GM12878 (cell line): ENCODE results near the gene ZSWIM5.
"Not testable (repeated sequence)": the region's sequence is repeated elsewhere in the genome, so short reads cannot be mapped to it uniquely, and the experiment has no call there.

Experiments
- FOS ChIP-seq: IDR thresholded peaks from 3 replicates; pipeline ENCODE4 v1.6.1; 2011; ENCODE audit warnings: borderline replicate concordance; ENCODE audit not compliant: insufficient read length; ENCODE audit errors: extremely low read depth
- MTA3 ChIP-seq: IDR thresholded peaks from 2 replicates; pipeline ENCODE4 v1.6.1; 2012; ENCODE audit warnings: low read length, inconsistent platforms, borderline replicate concordance
- POLR2A ChIP-seq: IDR thresholded peaks from 2 replicates; pipeline ENCODE4 v1.6.1; 2011; ENCODE audit warnings: low read depth, mild to moderate bottlenecking, low read length
- POLR2AphosphoS5 ChIP-seq: IDR thresholded peaks from 2 replicates; pipeline ENCODE4 v1.6.1; 2011; ENCODE audit warnings: mild to moderate bottlenecking, low read length, inconsistent platforms
- RFX5 ChIP-seq: IDR thresholded peaks from 2 replicates; pipeline ENCODE4 v1.6.1; 2011; ENCODE audit warnings: low read depth, low read length, improper control_type of control experiment
- SMAD1 ChIP-seq: fragments of 450-650 bp; IDR thresholded peaks from 2 replicates; pipeline ENCODE4 v1.6.1; 2018; ENCODE audit warnings: mild to moderate bottlenecking, low read depth; ENCODE audit not compliant: partially characterized antibody
- TF ChIP-seq, protein P1 (sequence below), 3 experiments: IDR thresholded peaks in 2 of 3; conservative IDR thresholded peaks in 1 of 3; 2 replicates each; pipeline ENCODE4 v1.5.1; 2011; ENCODE audit warnings: low read depth in 3 of 3, low read length in 3 of 3, mild to moderate bottlenecking in 3 of 3, control low read depth in 2 of 3, moderate library complexity in 2 of 3, inconsistent platforms in 1 of 3, mixed read lengths in 1 of 3; ENCODE audit not compliant: control insufficient read depth in 2 of 3, insufficient read depth in 1 of 3; ENCODE audit errors: extremely low read depth in 1 of 3
- TF ChIP-seq, protein P2 (sequence below): IDR thresholded peaks from 2 replicates; pipeline ENCODE4 v1.6.1; 2011; ENCODE audit warnings: low read depth, mild to moderate bottlenecking, low read length, moderate library complexity, borderline replicate concordance; ENCODE audit errors: extremely low read depth

DNA sequence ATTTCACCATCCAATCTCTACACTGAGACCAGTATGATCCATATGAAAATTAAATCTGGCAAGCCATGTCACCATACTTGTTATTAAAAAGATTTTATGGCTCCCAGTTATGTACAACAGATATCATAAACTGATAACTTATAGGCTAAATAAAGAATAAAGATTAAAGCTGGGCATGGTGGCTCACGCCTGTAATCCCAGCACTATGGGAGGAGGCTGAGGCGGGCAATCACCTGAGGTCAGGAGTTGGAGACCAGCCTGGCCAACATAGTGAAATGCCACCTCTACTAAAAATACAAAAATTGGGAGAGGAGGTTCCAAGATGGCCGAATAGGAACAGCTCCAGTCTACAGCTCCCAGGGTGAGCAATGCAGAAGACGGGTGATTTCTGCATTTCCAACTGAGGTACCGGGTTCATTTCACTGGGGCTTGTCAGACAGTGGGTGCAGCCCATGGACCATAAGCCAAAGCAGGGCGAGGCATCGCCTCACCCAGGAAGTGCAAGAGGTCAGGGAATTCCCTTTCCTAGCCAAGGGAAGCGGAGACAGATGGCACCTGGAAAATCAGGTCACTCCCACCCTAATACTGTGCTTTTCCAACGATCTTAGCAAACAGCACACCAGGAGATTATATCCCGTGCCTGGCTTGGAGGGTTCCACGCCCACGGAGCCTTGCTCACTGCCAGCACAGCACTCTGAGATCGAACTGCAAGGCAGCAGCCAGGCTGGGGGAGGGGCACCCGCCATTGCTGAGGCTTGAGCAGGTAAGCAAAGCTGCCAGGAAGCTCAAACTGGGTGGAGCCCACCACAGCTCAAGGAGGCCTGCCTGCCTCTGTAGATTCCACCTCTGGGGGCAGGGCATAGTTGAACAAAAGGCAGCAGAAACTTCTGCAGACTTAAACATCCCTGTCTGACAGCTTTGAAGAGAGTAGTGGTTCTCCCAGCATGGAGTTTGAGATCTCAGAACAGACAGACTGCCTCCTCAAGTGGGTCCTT lies 44.1 kb downstream of the ZSWIM5 start:
- TF ChIP-seq MTA3, RFX5, FOS, POLR2AphosphoS5, POLR2A, SMAD1: not testable (repeated sequence)
- TF ChIP-seq, protein P1, sequence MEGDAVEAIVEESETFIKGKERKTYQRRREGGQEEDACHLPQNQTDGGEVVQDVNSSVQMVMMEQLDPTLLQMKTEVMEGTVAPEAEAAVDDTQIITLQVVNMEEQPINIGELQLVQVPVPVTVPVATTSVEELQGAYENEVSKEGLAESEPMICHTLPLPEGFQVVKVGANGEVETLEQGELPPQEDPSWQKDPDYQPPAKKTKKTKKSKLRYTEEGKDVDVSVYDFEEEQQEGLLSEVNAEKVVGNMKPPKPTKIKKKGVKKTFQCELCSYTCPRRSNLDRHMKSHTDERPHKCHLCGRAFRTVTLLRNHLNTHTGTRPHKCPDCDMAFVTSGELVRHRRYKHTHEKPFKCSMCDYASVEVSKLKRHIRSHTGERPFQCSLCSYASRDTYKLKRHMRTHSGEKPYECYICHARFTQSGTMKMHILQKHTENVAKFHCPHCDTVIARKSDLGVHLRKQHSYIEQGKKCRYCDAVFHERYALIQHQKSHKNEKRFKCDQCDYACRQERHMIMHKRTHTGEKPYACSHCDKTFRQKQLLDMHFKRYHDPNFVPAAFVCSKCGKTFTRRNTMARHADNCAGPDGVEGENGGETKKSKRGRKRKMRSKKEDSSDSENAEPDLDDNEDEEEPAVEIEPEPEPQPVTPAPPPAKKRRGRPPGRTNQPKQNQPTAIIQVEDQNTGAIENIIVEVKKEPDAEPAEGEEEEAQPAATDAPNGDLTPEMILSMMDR (IDR thresholded peaks at IDR 0.05 in 2 of 3, conservative IDR thresholded peaks at IDR 0.05 in 1 of 3; ENCODE audit: control insufficient read depth in 2 of 3, extremely low read depth in 1 of 3, insufficient read depth in 1 of 3, low read depth in 3 of 3, low read length in 3 of 3): not testable (repeated sequence)
- TF ChIP-seq, protein P2, sequence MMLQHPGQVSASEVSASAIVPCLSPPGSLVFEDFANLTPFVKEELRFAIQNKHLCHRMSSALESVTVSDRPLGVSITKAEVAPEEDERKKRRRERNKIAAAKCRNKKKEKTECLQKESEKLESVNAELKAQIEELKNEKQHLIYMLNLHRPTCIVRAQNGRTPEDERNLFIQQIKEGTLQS: not testable (repeated sequence)
